GM18498 (cell line): ENCODE measurements around the gene CBX1.

Experiments
- ATAC-seq: cut with Tn5 transposase; IDR thresholded peaks from one replicate; pipeline ENCODE4 v1.9.1; 2021; ENCODE audit warnings: mild to moderate bottlenecking, moderate library complexity; ENCODE audit not compliant: unreplicated experiment

Gene CBX1

GRCh38 chr17:48101012-48101720 is at the start of gene CBX1:
TSS of gene CBX1 (minus strand) at chr17:48101478. CDS start at chr17:48077004, 24,474 bp downstream.
- ATAC-seq: peak; percentile 88

GRCh38 chr17:48150597-48151001 is 49.3 kb upstream of the CBX1 start:
- ATAC-seq: no peak

- no peak for ATAC-seq
Measured at GRCh38 chr17:48149787-48150463, 48.6 kb upstream of the CBX1 start.

- no peak for ATAC-seq
Measured at GRCh38 chr17:48148854-48149786, 47.8 kb upstream of the CBX1 start.

- ATAC-seq: no peak
Measured at GRCh38 chr17:48148029-48148770, 46.9 kb upstream of the CBX1 start.

- ATAC-seq: no peak
Measured at GRCh38 chr17:48144976-48145798, 43.9 kb upstream of the CBX1 start.

GRCh38 chr17:48144231-48144630 is 43.0 kb upstream of the CBX1 start:
- ATAC-seq: no peak

GRCh38 chr17:48143629-48144028 is 42.4 kb upstream of the CBX1 start:
- ATAC-seq: no peak

- ATAC-seq: no peak
Measured at GRCh38 chr17:48139944-48140343, 38.7 kb upstream of the CBX1 start.

GRCh38 chr17:48137656-48138055 is 36.4 kb upstream of the CBX1 start:
- no peak for ATAC-seq

- no peak for ATAC-seq
Measured at GRCh38 chr17:48134912-48135480, 33.7 kb upstream of the CBX1 start.

- no peak for ATAC-seq
Measured at GRCh38 chr17:48132385-48132784, 31.1 kb upstream of the CBX1 start.

GRCh38 chr17:48131216-48131824 is 30.0 kb upstream of the CBX1 start:
- ATAC-seq: no peak

- no peak for ATAC-seq
Measured at GRCh38 chr17:48129981-48130380, 28.7 kb upstream of the CBX1 start.

- ATAC-seq: no peak
Measured at GRCh38 chr17:48128400-48128799, 27.1 kb upstream of the CBX1 start.

- no peak for ATAC-seq
Measured at GRCh38 chr17:48127371-48128051, 26.2 kb upstream of the CBX1 start.

- ATAC-seq: no peak
Measured at GRCh38 chr17:48126532-48126850, 25.2 kb upstream of the CBX1 start.

- ATAC-seq: no peak
Measured at GRCh38 chr17:48125829-48126531, 24.7 kb upstream of the CBX1 start.
